Keratinocyte (primary cell): ENCODE measurements around the gene NCOA6. TPM values are rescaled to one million over a fixed set of nuclear protein-coding genes. Genes with fewer than 3 reads are reported as not detected.

Experiments
- DNase-seq: peaks from one replicate; pipeline ENCODE4 v3.0.0-alpha.2; 2011; ENCODE audit warnings: low read depth, missing footprints, low spot score
- FAIRE-seq: peaks from 2 replicates; lab custom pipeline; 2011; peaks lifted over from hg19 to GRCh38; lab: Jason Lieb, UNC
- H2AFZ ChIP-seq: 2 replicates; pipeline ENCODE4 v1.6.0; 2012; ENCODE audit warnings: low read length, control low read depth, inconsistent platforms; ENCODE audit not compliant: control insufficient read depth
- H3K27ac ChIP-seq: 2 replicates; pipeline ENCODE4 v1.5.1; 2011; ENCODE audit warnings: low read length; ENCODE audit not compliant: control insufficient read depth, insufficient read depth
- H3K27me3 ChIP-seq: 3 replicates; pipeline ENCODE4 v1.6.0; 2011; ENCODE audit warnings: low read length; ENCODE audit not compliant: control insufficient read depth, insufficient read depth; ENCODE audit errors: extremely low read depth
- H3K36me3 ChIP-seq, 2 experiments: 2 replicates in 1 of 2; 3 replicates in 1 of 2; pipeline ENCODE4 v1.5.1; 2011; ENCODE audit warnings: low read length in 2 of 2, mild to moderate bottlenecking in 1 of 2; ENCODE audit not compliant: control insufficient read depth in 2 of 2, insufficient read depth in 2 of 2; ENCODE audit errors: extremely low read depth in 1 of 2
- H3K4me1 ChIP-seq: 3 replicates; pipeline ENCODE4 v1.5.1; 2011; ENCODE audit warnings: low read length; ENCODE audit not compliant: control insufficient read depth, insufficient read depth; ENCODE audit errors: extremely low read depth
- H3K4me2 ChIP-seq: 3 replicates; pipeline ENCODE4 v1.6.0; 2011; ENCODE audit warnings: low read depth, low read length; ENCODE audit not compliant: control insufficient read depth, insufficient read depth; ENCODE audit errors: extremely low read depth
- H3K4me3 ChIP-seq, 3 experiments: fragments of 200-600 bp in 1 of 3; sonication (generic) in 1 of 3; 2 replicates in 2 of 3; 3 replicates in 1 of 3; pipeline ENCODE4 v1.5.1; 2011 to 2016; ENCODE audit warnings: low read length in 3 of 3, mild to moderate bottlenecking in 3 of 3, control low read depth in 2 of 3, inconsistent platforms in 1 of 3, low read depth in 1 of 3, mixed read lengths in 1 of 3, mixed run types in 1 of 3, moderate library complexity in 1 of 3; ENCODE audit not compliant: control insufficient read depth in 2 of 3, insufficient read depth in 2 of 3; ENCODE audit errors: extremely low read depth in 1 of 3
- H3K79me2 ChIP-seq: 2 replicates; pipeline ENCODE4 v1.6.0; 2012; ENCODE audit warnings: low read length; ENCODE audit not compliant: control insufficient read depth, insufficient read depth
- H3K9ac ChIP-seq: 3 replicates; pipeline ENCODE4 v1.6.0; 2011; ENCODE audit warnings: low read length; ENCODE audit not compliant: control insufficient read depth, insufficient read depth; ENCODE audit errors: extremely low read depth
- H3K9me1 ChIP-seq: 3 replicates; pipeline ENCODE4 v1.6.0; 2011; ENCODE audit warnings: low read length; ENCODE audit not compliant: control insufficient read depth, insufficient read depth; ENCODE audit errors: extremely low read depth
- H3K9me3 ChIP-seq: 2 replicates; pipeline ENCODE4 v1.5.1; 2012; ENCODE audit warnings: low read depth, low read length; ENCODE audit not compliant: control insufficient read depth
- H4K20me1 ChIP-seq: 3 replicates; pipeline ENCODE4 v1.6.0; 2011; ENCODE audit warnings: low read length; ENCODE audit not compliant: control insufficient read depth, insufficient read depth; ENCODE audit errors: extremely low read depth
- CTCF ChIP-seq, 3 experiments: IDR thresholded peaks in 1 of 3; conservative IDR thresholded peaks in 1 of 3; optimal IDR thresholded peaks in 1 of 3; 2 replicates in 2 of 3; 3 replicates in 1 of 3; pipeline versions ENCODE3 to v1.5.1; 2011; ENCODE audit warnings: low read length in 3 of 3, mild to moderate bottlenecking in 3 of 3, moderate library complexity in 2 of 3, control low read depth in 1 of 3, inconsistent platforms in 1 of 3; ENCODE audit not compliant: insufficient read depth in 2 of 3; ENCODE audit errors: extremely low read depth in 1 of 3
- EZH2 ChIP-seq: IDR thresholded peaks from one replicate; pipeline ENCODE4 v1.6.1; 2012; ENCODE audit warnings: inconsistent platforms, mild to moderate bottlenecking, low read length, moderate library complexity
- dilution Hi-C: fragments of 300-500 bp; cut with MboI; formaldehyde crosslinking; loops from one replicate; pipeline ENCODE4 v1.7.0; 2020; ENCODE audit warnings: low sequenced_read_pairs; ENCODE audit not compliant: extremely low pct_ligation_motif_present
- polyA plus RNA-seq, 5 experiments: library from polyadenylated mRNA; depleted of rRNA in 3 of 5; stranded (reverse) in 3 of 5; stranded (forward) in 1 of 5; unstranded in 1 of 5; fragments of >200 nt; gene quantifications; 1 replicate in 1 of 5; 2 replicates in 3 of 5; 3 replicates in 1 of 5; pipeline versions ENCODE4 v1.2.1 to v1.2.3, GENCODE V29; 2011 to 2012; ENCODE audit warnings: missing spikeins in 2 of 5, low read depth in 1 of 5, low replicate concordance in 1 of 5

Gene NCOA6
- polyA plus RNA-seq, 1 donor (not counting 4 experiments of a cell fraction or from before 2014, with no cell fraction given), result 13.3 TPM

GRCh38 chr20:34873583-34874093 lies 48.2 kb upstream of the NCOA6 start:
- Histone ChIP-seq H3K4me3 (peak overlapping the region in 1 of 3 experiments; percentile 83), H3K9ac (no peak overlapping the region), H3K4me1 (peaks cover 27% of the 10 kb centered on the region), H3K36me3 (no peaks in the 10 kb centered on the region), H3K9me1 (peaks cover 5% of the 10 kb centered on the region), H4K20me1 (no peaks in the 10 kb centered on the region), H3K79me2 (peaks cover 18% of the 10 kb centered on the region), H3K27ac (no peak overlapping the region), H3K4me2 (peak overlapping the region; percentile 99), H2AFZ (peak overlapping the region; percentile 23), H3K27me3 (no peaks in the 10 kb centered on the region), H3K9me3 (no peaks in the 10 kb centered on the region)
- FAIRE-seq (no peak), DNase-seq (no peak)
- dilution Hi-C loops, result no loop called here
- TF ChIP-seq CTCF (optimal IDR thresholded peaks at IDR 0.05 in 1 of 3, IDR thresholded peaks at IDR 0.05 in 1 of 3, conservative IDR thresholded peaks at IDR 0.05 in 1 of 3; ENCODE audit: extremely low read depth in 1 of 3, insufficient read depth in 2 of 3, low read length in 3 of 3) (no peak), EZH2 (no peak)

GRCh38 chr20:34872622-34873224 lies 47.3 kb upstream of the NCOA6 start, which contains the start of gene GGT7:
GGT7 (minus strand) TSS chr20:34872856; CDS start chr20:34872815, 41 bp downstream.
- H3K9ac ChIP-seq, result peak within 1 kb of the TSS; percentile 53
- no peak within 1 kb of the TSS for H3K27ac ChIP-seq
- TF ChIP-seq EZH2, result no peak
- peak; percentile 30 to 86 (median 72) for TF ChIP-seq CTCF (optimal IDR thresholded peaks at IDR 0.05 in 1 of 3, IDR thresholded peaks at IDR 0.05 in 1 of 3, conservative IDR thresholded peaks at IDR 0.05 in 1 of 3; ENCODE audit: extremely low read depth in 1 of 3, insufficient read depth in 2 of 3, low read length in 3 of 3)
- no peaks in the 10 kb centered on the region for H3K36me3 ChIP-seq
- dilution Hi-C loops, result no loop called here
- H2AFZ ChIP-seq, result peak within 1 kb of the TSS; percentile 96
- peaks cover 9% of the 10 kb centered on the region for H3K79me2 ChIP-seq
- H3K27me3 ChIP-seq, result no peaks in the 10 kb centered on the region
- peak within 1 kb of the TSS; percentile 99 for H3K4me2 ChIP-seq
- peak within 1 kb of the TSS; percentile 43 to 83 (median 64) for H3K4me3 ChIP-seq
- no peaks in the 10 kb centered on the region for H3K9me1 ChIP-seq
- no peaks in the 10 kb centered on the region for H3K9me3 ChIP-seq
- H3K4me1 ChIP-seq, result peaks cover 18% of the 10 kb centered on the region
- DNase-seq, result no peak
- no peaks in the 10 kb centered on the region for H4K20me1 ChIP-seq
- no peak for FAIRE-seq
